ENCODE results near the gene PLAGL2. TPM values are rescaled to one million over a fixed set of nuclear protein-coding genes. Genes with fewer than 3 reads are reported as not detected.

PLAGL2 gene
- total and polyA plus RNA-seq, 2 experiments from 2014 or later = 13.2 to 28.2 TPM

DNA sequence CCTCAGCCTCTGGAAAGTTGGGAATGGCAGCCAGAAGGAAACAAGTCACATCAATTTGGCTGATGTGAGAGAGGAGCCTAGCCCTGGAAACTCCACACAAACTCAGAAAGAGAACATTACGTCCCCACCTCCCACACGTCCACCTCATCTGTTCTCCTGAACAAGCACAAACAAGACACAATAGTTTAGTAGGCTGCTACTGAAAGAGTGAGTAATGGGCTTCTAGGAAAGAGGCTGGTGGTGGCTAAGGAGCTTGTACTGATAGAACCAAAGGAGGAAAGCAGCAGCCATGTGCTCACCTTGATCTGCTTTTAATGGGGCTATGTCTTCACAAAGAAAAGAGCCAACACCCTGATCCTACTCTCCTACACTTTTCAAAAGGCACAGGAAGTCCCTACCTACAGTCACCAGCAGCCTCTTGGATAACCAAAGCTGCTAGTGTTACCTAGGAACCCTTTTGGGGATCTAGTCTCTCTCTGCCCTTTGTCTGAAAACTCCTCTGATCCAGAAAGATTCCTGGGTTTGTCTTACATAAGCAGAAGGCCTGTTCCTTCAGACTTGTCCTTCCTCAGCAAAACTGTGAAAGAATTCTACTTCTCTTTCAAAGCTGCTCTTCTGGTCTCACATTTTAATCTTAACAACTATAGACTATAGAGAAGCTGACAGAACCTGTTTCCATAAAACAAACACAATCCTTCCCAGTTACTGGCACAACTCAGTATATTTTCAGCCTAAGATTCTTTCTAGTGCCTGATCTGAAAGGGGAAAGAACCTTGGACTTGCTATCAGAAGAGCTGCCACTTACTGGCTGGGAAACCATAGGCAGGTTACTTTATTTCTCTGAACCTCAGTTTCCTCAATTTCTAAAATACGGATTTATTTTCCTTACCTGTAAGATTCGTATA is 3.1 kb downstream of the PLAGL2 start:
- ATAC-seq = no peak
- no peaks in the 10 kb centered on the region for H3K27me3 ChIP-seq (ENCODE audit: insufficient read depth)

More for the DNA sequence above, 3.1 kb downstream of the PLAGL2 start:
- peaks cover 23% of the 10 kb centered on the region; the same call in 1 of the 2 replicates for H3F3A ChIP-seq (replicated peaks; ENCODE audit: low read depth)
- H3K4me3 Mint-ChIP-seq = no peak overlapping the region; the same call in 2 of the 3 replicates
- no peak overlapping the region for H2AFZ ChIP-seq
- H3K27me3 Mint-ChIP-seq (ENCODE audit: insufficient read depth, low read depth, poor library complexity) = peaks cover 8% of the 10 kb centered on the region
- H3K36me3 ChIP-seq (ENCODE audit: insufficient read depth) = peaks cover 26% of the 10 kb centered on the region
- no peaks in the 10 kb centered on the region for H3K9me2 ChIP-seq (ENCODE audit: insufficient read depth)
- no peaks in the 10 kb centered on the region for H3K9me3 Mint-ChIP-seq
- peaks cover 49% of the 10 kb centered on the region for H3K4me1 Mint-ChIP-seq
- H3K27ac ChIP-seq (ENCODE audit: low read depth) = peak overlapping the region; percentile 78
- peaks cover 44% of the 10 kb centered on the region for H3K4me1 ChIP-seq (ENCODE audit: insufficient read depth)
- DNase-seq (ENCODE audit: low spot score) = no peak
- no peak for TF ChIP-seq ZNF331 (CRISPR knock-in tag; IDR thresholded peaks at IDR 0.05; ENCODE audit: low read depth)
- TF ChIP-seq ZNF114 (CRISPR knock-in tag; IDR thresholded peaks at IDR 0.05) = no peak
- no peak for TF ChIP-seq POLR2AphosphoS5 (IDR thresholded peaks at IDR 0.05; ENCODE audit: low read depth)
- no peak for TF ChIP-seq JUNB (IDR thresholded peaks at IDR 0.05; ENCODE audit: unreplicated experiment)
- no peak for TF ChIP-seq STAT1 (IDR thresholded peaks at IDR 0.05; ENCODE audit: unreplicated experiment)
- no peak for TF ChIP-seq NANOG (IDR thresholded peaks at IDR 0.05; ENCODE audit: borderline replicate concordance)
- no peak for TF ChIP-seq EZH2phosphoT487 (IDR thresholded peaks at IDR 0.05; ENCODE audit: unreplicated experiment)
- no peak for TF ChIP-seq EZH2 (IDR thresholded peaks at IDR 0.05; ENCODE audit: low read depth, unreplicated experiment)
- no peak for TF ChIP-seq CREB1 (CRISPR knock-in tag; IDR thresholded peaks at IDR 0.05; ENCODE audit: low read depth)
- TF ChIP-seq, protein P1, sequence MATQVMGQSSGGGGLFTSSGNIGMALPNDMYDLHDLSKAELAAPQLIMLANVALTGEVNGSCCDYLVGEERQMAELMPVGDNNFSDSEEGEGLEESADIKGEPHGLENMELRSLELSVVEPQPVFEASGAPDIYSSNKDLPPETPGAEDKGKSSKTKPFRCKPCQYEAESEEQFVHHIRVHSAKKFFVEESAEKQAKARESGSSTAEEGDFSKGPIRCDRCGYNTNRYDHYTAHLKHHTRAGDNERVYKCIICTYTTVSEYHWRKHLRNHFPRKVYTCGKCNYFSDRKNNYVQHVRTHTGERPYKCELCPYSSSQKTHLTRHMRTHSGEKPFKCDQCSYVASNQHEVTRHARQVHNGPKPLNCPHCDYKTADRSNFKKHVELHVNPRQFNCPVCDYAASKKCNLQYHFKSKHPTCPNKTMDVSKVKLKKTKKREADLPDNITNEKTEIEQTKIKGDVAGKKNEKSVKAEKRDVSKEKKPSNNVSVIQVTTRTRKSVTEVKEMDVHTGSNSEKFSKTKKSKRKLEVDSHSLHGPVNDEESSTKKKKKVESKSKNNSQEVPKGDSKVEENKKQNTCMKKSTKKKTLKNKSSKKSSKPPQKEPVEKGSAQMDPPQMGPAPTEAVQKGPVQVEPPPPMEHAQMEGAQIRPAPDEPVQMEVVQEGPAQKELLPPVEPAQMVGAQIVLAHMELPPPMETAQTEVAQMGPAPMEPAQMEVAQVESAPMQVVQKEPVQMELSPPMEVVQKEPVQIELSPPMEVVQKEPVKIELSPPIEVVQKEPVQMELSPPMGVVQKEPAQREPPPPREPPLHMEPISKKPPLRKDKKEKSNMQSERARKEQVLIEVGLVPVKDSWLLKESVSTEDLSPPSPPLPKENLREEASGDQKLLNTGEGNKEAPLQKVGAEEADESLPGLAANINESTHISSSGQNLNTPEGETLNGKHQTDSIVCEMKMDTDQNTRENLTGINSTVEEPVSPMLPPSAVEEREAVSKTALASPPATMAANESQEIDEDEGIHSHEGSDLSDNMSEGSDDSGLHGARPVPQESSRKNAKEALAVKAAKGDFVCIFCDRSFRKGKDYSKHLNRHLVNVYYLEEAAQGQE (IDR thresholded peaks at IDR 0.05; ENCODE audit: unreplicated experiment) = no peak
- TF ChIP-seq, protein P2, sequence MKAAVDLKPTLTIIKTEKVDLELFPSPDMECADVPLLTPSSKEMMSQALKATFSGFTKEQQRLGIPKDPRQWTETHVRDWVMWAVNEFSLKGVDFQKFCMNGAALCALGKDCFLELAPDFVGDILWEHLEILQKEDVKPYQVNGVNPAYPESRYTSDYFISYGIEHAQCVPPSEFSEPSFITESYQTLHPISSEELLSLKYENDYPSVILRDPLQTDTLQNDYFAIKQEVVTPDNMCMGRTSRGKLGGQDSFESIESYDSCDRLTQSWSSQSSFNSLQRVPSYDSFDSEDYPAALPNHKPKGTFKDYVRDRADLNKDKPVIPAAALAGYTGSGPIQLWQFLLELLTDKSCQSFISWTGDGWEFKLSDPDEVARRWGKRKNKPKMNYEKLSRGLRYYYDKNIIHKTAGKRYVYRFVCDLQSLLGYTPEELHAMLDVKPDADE (IDR thresholded peaks at IDR 0.05) = no peak
- TF ChIP-seq, protein P3, sequence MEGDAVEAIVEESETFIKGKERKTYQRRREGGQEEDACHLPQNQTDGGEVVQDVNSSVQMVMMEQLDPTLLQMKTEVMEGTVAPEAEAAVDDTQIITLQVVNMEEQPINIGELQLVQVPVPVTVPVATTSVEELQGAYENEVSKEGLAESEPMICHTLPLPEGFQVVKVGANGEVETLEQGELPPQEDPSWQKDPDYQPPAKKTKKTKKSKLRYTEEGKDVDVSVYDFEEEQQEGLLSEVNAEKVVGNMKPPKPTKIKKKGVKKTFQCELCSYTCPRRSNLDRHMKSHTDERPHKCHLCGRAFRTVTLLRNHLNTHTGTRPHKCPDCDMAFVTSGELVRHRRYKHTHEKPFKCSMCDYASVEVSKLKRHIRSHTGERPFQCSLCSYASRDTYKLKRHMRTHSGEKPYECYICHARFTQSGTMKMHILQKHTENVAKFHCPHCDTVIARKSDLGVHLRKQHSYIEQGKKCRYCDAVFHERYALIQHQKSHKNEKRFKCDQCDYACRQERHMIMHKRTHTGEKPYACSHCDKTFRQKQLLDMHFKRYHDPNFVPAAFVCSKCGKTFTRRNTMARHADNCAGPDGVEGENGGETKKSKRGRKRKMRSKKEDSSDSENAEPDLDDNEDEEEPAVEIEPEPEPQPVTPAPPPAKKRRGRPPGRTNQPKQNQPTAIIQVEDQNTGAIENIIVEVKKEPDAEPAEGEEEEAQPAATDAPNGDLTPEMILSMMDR (conservative IDR thresholded peaks at IDR 0.05; ENCODE audit: low read depth in 2 of 2) = no peak
- TF ChIP-seq, protein P4, sequence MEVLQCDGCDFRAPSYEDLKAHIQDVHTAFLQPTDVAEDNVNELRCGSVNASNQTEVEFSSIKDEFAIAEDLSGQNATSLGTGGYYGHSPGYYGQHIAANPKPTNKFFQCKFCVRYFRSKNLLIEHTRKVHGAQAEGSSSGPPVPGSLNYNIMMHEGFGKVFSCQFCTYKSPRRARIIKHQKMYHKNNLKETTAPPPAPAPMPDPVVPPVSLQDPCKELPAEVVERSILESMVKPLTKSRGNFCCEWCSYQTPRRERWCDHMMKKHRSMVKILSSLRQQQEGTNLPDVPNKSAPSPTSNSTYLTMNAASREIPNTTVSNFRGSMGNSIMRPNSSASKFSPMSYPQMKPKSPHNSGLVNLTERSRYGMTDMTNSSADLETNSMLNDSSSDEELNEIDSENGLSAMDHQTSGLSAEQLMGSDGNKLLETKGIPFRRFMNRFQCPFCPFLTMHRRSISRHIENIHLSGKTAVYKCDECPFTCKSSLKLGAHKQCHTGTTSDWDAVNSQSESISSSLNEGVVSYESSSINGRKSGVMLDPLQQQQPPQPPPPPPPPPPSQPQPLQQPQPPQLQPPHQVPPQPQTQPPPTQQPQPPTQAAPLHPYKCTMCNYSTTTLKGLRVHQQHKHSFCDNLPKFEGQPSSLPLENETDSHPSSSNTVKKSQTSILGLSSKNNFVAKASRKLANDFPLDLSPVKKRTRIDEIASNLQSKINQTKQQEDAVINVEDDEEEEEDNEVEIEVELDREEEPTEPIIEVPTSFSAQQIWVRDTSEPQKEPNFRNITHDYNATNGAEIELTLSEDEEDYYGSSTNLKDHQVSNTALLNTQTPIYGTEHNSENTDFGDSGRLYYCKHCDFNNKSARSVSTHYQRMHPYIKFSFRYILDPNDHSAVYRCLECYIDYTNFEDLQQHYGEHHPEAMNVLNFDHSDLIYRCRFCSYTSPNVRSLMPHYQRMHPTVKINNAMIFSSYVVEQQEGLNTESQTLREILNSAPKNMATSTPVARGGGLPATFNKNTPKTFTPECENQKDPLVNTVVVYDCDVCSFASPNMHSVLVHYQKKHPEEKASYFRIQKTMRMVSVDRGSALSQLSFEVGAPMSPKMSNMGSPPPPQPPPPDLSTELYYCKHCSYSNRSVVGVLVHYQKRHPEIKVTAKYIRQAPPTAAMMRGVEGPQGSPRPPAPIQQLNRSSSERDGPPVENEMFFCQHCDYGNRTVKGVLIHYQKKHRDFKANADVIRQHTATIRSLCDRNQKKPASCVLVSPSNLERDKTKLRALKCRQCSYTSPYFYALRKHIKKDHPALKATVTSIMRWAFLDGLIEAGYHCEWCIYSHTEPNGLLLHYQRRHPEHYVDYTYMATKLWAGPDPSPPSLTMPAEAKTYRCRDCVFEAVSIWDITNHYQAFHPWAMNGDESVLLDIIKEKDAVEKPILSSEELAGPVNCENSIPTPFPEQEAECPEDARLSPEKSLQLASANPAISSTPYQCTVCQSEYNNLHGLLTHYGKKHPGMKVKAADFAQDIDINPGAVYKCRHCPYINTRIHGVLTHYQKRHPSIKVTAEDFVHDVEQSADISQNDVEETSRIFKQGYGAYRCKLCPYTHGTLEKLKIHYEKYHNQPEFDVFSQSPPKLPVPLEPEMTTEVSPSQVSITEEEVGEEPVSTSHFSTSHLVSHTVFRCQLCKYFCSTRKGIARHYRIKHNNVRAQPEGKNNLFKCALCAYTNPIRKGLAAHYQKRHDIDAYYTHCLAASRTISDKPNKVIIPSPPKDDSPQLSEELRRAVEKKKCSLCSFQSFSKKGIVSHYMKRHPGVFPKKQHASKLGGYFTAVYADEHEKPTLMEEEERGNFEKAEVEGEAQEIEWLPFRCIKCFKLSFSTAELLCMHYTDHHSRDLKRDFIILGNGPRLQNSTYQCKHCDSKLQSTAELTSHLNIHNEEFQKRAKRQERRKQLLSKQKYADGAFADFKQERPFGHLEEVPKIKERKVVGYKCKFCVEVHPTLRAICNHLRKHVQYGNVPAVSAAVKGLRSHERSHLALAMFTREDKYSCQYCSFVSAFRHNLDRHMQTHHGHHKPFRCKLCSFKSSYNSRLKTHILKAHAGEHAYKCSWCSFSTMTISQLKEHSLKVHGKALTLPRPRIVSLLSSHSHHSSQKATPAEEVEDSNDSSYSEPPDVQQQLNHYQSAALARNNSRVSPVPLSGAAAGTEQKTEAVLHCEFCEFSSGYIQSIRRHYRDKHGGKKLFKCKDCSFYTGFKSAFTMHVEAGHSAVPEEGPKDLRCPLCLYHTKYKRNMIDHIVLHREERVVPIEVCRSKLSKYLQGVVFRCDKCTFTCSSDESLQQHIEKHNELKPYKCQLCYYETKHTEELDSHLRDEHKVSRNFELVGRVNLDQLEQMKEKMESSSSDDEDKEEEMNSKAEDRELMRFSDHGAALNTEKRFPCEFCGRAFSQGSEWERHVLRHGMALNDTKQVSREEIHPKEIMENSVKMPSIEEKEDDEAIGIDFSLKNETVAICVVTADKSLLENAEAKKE (CRISPR knock-in tag; IDR thresholded peaks at IDR 0.05) = no peak
- H3K4me3 ChIP-seq = peak overlapping the region; percentile 17; the same call in 1 of the 2 replicates
- peaks cover 39% of the 10 kb centered on the region for H3K36me3 Mint-ChIP-seq (ENCODE audit: low read depth)
- peaks cover 96% of the 10 kb centered on the region for H3K79me2 ChIP-seq (replicated peaks; ENCODE audit: insufficient read depth)
- H3K4me2 ChIP-seq = peak overlapping the region; percentile 44
- peaks cover 64% of the 10 kb centered on the region for H4K20me1 ChIP-seq (replicated peaks; ENCODE audit: insufficient read depth)
- H3K27ac Mint-ChIP-seq = peak overlapping the region; percentile 17

Measured in GM23338 (cell line).